Islet of Langerhans (tissue), 1 donor: ENCODE data around the gene CBY2.

Experiments used
- FAIRE-seq: peaks from one replicate; lab custom pipeline; 2011; peaks lifted over from hg19 to GRCh38; lab: Jason Lieb, UNC

CBY2 gene

GRCh38 chr13:45700971-45701900 is 884 bp upstream of the CBY2 start:
- no peak for FAIRE-seq

DNA sequence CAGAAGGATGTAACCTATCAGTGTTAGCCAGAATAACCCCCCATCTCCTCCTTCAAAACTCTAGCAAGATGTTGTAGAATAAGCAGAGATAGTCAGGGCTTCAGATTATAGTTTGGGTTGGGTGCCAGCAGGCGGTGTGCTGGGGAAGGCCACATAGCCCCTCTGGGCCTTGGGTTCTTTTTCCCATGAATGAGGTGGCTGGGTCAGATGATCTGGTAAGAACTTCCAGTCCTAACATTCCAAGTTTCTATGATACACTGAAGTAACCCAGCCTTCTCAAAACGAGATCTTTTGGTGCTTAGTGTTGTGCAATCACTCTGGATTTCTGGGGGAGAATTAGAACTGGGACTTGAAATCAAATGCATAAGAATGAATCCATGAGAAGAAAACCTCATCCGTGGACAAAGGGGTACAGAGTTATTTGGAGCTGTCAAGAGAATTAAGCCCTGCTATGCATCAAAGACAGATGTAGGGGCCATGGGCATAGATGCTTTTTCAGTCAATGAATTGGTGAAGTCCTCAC is 810 bp downstream of the CBY2 start:
- no peak for FAIRE-seq

- no peak for FAIRE-seq
Measured at GRCh38 chr13:45704211-45704739, 2.2 kb downstream of the CBY2 start.

DNA sequence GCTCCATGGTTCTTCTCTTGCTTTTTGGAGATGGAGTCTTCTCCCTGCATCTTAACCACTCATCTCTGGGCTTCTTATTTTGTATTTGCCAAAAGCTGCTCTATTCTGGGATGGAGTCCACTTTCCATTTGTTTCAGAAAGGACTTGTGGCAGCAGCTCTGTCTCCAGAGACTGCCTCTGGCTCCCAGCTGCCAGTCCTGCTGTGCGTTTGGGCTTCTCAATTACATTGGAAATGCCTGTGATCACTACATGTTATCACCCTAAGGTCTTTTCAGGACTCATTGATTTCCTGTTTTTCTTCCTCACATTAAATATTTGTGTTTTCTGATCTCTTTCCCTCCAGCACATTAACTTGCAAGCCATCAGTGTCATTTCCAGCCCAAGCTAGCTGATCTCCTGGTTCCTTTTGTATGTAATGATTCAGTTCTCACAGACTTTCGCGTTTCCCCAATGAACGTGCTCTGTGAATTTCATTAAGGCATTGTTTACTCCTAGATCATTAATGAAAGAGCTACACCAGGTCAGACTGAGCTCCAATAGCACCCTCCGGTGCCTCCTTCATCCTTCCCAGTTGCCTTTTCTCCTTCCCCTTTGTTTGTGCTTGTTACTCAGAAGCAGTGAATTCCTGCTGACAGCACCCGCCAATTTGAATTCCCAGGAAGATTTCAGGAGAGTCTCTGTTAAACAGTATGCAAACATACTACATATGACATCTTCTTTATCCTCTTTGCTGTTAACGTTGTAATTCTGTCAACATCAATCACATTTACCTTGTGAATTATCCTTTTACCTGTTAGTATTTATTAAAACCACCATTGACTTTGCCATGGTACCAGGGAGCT is 3.0 kb downstream of the CBY2 start:
- no peak for FAIRE-seq

GRCh38 chr13:45705918-45706317 is 3.8 kb downstream of the CBY2 start:
- no peak for FAIRE-seq

DNA sequence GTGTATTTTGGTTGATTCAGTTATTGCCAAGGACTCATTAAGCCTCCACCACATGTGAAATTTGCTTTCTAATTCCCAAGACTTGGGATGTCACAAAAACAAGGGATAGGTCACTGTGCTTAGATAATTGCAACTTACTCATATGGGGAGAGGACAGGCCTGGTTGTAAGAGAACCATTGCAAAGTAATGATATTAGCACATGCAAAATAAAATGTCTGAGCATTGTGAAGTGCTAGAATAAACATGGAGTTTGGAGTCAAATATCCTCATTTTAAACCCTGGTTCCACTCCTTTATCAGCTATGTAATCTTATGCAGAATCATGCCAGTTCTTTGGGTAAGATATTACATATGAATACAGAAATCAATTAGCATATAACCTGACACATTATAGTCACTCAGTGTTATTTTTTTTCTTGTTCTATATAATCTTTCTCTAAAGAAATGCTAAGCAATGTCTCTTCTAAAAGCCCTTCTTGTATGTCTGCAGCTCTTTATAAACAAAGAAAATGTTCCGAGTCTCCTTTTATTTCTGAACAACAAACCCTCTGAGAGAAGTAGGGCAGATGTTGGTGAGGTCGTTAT is 5.5 kb downstream of the CBY2 start:
- FAIRE-seq, result no peak

GRCh38 chr13:45711951-45712350 is 9.8 kb downstream of the CBY2 start:
- FAIRE-seq, result no peak

DNA sequence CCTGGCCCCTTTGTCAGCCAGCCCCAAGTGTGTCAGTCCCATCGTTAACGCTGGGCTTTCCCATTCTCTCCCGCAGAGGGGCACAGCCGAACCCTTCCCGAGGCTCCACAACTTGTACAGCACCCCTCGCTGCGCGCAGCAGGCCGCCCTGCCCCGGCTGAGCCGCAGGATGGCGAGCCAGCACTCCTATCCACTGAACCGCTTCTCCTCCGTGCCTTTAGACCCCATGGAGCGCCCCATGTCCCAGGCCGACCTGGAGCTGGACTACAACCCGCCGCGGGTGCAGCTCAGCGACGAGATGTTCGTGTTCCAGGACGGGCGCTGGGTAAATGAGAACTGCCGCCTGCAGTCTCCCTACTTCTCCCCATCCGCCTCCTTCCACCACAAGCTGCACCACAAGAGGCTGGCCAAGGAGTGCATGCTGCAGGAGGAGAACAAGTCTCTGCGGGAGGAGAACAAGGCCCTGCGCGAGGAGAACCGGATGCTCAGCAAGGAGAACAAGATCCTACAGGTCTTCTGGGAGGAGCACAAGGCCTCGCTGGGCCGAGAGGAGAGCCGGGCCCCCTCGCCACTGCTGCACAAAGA is 11.1 kb downstream of the CBY2 start:
- no peak for FAIRE-seq

GRCh38 chr13:45713721-45714120 is 11.6 kb downstream of the CBY2 start:
- no peak for FAIRE-seq

DNA sequence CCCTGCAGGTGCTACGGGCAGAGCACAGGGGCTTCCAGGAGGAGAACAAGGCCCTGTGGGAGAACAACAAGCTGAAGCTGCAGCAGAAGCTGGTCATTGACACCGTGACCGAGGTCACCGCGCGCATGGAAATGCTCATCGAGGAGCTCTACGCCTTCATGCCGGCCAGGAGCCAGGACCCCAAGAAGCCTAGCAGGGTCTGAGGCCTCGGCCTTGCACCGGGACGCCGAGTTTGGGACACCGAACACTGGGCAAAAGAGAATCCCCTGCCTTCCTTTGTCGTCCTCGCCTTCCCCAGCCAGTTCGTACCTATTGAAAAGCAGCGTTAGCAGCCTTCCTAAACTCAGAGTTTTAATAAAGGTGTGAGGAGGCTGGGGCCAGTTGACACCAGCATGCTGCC is 12.1 kb downstream of the CBY2 start:
- no peak for FAIRE-seq

DNA sequence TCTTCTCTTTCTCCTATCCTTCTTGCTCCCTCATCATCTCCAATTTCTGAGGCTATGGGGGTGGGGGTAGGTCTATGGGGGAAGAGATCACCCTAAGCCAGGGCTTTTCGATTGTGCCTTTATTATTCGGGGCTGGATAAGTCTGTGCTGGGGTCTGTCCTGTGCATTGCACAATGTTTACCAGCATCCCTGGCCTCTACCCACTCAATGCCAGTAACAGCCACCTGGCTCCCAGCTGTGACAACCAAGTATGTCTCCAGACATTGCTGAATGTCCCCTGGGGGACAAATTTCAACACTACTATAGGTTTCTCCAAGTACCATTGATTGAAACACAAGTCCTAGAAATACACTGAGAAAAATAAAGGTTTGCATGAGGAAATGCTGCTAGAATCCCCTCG is 13.2 kb downstream of the CBY2 start:
- FAIRE-seq, result no peak

DNA sequence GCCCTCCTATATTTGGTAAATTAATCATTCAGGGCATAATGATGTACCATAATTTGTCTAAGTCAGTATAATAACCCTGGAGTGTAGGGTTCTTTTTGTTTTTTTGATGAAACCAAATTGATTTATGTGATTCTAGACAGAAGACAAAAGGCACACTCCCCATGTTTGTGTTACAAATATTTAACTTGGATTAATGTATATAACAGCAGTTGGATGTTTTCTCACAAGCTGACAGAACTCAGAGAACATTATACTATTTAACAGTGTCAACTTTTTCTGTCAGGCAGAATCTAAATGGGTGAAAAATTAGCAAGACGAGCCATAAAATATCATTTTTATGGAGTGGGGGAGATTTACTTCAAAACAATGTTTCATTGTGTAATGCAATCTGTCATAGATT is 15.2 kb downstream of the CBY2 start:
- FAIRE-seq, result no peak

GRCh38 chr13:45718063-45718462 is 15.9 kb downstream of the CBY2 start:
- no peak for FAIRE-seq

DNA sequence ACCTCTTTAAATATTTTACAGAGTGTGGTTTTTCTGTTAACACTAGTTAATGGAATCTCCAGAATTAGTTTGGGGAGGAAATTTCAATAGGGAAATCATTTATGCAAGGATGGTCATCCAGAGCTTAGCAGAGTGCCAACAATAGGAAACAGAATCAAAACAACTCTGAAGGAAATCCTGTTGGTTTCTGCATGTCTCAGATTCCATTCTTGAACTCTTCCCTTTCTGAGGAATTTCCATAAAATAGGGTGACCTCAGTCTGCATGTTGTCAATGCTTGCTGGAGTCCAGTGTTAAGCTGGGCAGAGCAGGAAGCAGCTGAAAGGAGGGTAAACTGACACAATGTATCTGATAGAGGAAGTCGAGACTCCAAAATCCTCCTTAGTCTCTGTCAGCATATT is 16.9 kb downstream of the CBY2 start:
- no peak for FAIRE-seq

- no peak for FAIRE-seq
Measured at GRCh38 chr13:45721203-45721731, 19.1 kb downstream of the CBY2 start.

DNA sequence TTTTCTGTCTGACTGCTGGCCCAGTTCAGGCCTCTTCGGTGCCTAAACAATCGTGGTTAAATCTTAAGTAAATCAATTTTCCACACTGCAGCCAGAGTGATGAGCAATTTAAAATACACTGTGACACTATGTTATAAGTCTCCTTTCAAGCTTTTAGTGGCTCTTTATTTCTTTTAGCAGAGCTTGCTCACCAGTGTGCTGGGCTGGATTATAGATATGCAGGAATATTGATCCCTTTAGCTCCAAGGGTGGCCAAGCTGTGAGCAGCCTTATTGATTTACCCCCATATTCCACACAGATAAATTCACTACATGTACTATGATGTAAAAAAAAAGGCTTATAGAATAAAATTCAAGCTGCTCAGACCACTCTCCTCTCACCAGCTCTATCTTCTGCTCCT is 21.7 kb downstream of the CBY2 start:
- no peak for FAIRE-seq

DNA sequence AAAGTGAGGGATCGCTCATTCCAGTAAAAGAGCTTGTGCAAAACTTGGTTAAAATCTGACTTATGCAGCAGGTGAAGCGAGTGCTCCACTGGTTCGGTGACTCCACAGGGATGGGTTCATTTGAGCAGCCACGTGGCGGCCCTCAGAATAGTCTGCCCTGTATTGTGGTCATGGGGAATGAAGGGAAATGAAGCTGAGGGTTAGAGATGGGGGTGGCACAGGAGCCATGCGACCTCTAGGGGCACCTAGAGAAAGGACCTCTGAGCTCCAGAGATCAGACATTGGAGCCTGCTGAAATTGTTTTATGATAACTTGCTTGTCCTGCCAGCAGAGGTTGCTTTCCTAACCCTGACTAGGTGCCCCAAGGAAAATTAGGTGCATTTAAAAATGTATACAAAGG is 26.6 kb downstream of the CBY2 start:
- no peak for FAIRE-seq

DNA sequence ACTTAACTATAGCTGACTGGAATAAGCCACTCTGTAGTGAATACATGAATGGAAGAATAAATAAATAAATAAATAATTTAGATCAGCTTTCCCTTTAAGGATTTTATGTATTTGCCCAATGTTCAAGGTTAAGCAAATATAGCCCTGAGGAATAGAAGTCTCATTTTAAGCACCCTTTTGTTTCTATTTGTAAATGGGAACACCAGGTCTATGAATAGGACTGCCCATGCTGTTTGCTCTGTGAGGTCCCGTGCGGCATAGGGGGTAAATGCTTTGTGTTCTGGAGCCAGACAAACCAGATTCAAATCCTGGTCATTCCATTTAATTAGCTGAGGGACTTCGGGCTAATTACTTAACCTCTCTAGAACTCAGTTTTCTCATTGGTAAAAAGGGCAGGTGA is 29.3 kb downstream of the CBY2 start:
- no peak for FAIRE-seq

GRCh38 chr13:45732916-45733315 is 30.8 kb downstream of the CBY2 start:
- FAIRE-seq, result no peak

DNA sequence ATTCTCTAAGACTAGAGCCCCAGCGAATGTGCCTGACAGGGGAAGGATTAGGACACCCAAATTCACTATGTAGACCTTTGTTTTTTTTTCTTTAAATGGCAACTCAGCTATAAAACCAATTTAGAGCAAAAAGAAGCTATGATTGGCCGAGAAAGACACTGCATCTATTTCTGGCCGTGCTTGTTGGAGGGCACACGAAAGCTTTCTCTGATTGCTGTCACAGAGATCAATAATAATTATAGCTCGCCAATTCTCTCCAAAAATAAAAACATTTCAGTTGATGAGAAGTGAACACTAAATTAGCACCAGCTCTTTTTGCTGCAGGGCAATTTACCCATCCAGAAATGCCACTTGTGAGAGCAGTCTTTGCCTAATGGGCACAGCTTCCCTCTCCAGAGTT is 31.2 kb downstream of the CBY2 start:
- no peak for FAIRE-seq

DNA sequence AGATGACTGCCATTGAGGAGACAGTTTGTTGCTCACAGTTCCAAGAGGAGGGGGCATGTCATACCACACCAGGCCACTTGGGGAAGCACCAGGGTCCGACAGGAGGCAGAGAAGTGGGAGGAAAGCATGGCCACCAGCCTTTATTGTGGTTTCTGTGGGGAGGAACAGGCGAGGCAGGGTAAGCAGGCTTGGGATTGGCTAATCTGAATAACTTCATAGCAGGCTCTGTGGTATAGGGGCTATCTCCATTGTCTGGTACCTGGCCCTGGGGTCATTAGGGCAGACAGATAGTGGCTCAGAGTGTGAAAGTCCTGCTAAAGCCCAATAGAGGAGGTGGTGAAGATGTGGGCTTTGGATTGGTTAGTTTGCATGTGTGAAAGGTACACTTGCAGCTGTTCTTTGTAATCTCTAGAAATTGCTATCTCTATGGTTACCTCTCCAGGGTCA is 35.5 kb downstream of the CBY2 start:
- no peak for FAIRE-seq

DNA sequence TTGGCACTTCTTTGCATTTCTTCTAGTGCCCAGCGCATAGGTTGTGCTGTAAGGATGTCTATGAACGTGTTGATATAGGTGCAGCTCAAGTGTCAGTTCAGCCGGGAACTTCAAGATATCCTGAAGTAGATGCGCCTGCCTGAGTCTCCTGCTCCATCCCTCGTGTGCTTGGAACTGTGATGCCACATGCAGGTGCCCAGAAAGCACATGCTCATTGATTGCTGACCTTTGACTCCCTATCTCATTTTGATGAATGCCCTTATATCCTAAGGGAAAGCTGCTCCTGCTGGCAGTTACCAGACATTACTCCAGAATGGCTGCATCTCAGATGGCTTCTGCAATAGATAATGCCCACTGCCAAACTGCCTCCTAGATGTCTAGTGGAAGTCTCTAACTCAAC is 40.9 kb downstream of the CBY2 start:
- no peak for FAIRE-seq
